HCT116 (cell line): ENCODE results near the gene CDK2AP2. TPM values are rescaled to one million over a fixed set of nuclear protein-coding genes. Genes with fewer than 3 reads are reported as not detected.

Experiments
- ATAC-seq: fragments of 200-7000 bp; cut with Tn5 transposase; 2 replicates; pipeline ENCODE4 v1.9.1; 2020; ENCODE audit warnings: mild to moderate bottlenecking, moderate library complexity
- BruUV-seq: library from RNA; stranded (reverse); fragments of 400-500 nt; replicated peaks from 2 replicates; lab custom pipeline; 2021; lab: Mats Ljungman, UMichigan
- CTCF ChIA-PET: fragments of 300-600 bp; sonication (Branson Sonifier 250); formaldehyde crosslinking; loops from one replicate; lab custom pipeline; 2021; ENCODE audit warnings: antibody characterized with exemption; lab: Charles Lee
- POLR2A ChIA-PET: fragments of 300-600, 350-600 bp; sonication (Branson Sonifier 250); formaldehyde crosslinking; loops from one replicate; lab custom pipeline; 2021; ENCODE audit warnings: antibody characterized with exemption; lab: Charles Lee
- RAD21 ChIA-PET, 2 experiments: fragments of 300-600 bp; sonication (Branson Sonifier 250); formaldehyde crosslinking; loops; one replicate each; lab custom pipeline; 2023; ENCODE audit warnings: low total read pairs in 2 of 2; ENCODE audit not compliant: uncharacterized antibody in 2 of 2, unreplicated experiment in 2 of 2, low non-redundant PET in 1 of 2; lab: Charles Lee
- DNase-seq: peaks from one replicate; pipeline ENCODE4 v3.0.0-alpha.2; 2010; ENCODE audit warnings: low read depth, low spot score
- H2AFZ ChIP-seq: fragments of 200-600 bp; shearing (Covaris generic), sonication (generic); 2 replicates; pipeline ENCODE4 v1.6.1; 2017; ENCODE audit warnings: low read depth, mixed run types, mixed read lengths, antibody characterized with exemption, low read length; ENCODE audit not compliant: poor library complexity, severe bottlenecking
- H3K27ac ChIP-seq: 2 replicates; pipeline ENCODE4 v1.5.1; 2012; ENCODE audit warnings: low read depth, low read length
- H3K27me3 ChIP-seq: fragments of 200-600 bp; sonication (generic); 2 replicates; pipeline ENCODE4 v1.6.1; 2016; ENCODE audit warnings: mixed run types, low read length, mixed read lengths; ENCODE audit not compliant: insufficient read depth
- H3K36me3 ChIP-seq, 2 experiments: fragments of 200-500 bp in 1 of 2; fragments of 200-600 bp in 1 of 2; sonication (Bioruptor generic) in 1 of 2; sonication (generic) in 1 of 2; 2 replicates each; pipeline versions ENCODE4 v1.5.1 to v1.6.1; 2014 to 2016; ENCODE audit warnings: low read length in 2 of 2, inconsistent platforms in 1 of 2, mixed read lengths in 1 of 2, mixed run types in 1 of 2; ENCODE audit not compliant: insufficient read depth in 2 of 2, control insufficient read depth in 1 of 2
- H3K4me1 ChIP-seq, 2 experiments: fragments of 200-600 bp in 1 of 2; sonication (generic) in 1 of 2; 2 replicates each; pipeline versions ENCODE4 v1.5.1 to v1.6.1; 2012 to 2017; ENCODE audit warnings: low read length in 2 of 2, inconsistent platforms in 1 of 2, mild to moderate bottlenecking in 1 of 2, mixed read lengths in 1 of 2, mixed run types in 1 of 2, moderate library complexity in 1 of 2; ENCODE audit not compliant: insufficient read depth in 2 of 2, control insufficient read depth in 1 of 2
- H3K4me2 ChIP-seq: fragments of 200-600 bp; sonication (generic); 2 replicates; pipeline ENCODE4 v1.6.1; 2017; ENCODE audit warnings: mixed run types, low read length, mixed read lengths
- H3K4me3 ChIP-seq, 2 experiments: fragments of 200-600 bp in 1 of 2; sonication (generic) in 1 of 2; replicated peaks in 1 of 2; 2 replicates each; pipeline ENCODE4 v1.5.1; 2011 to 2016; ENCODE audit warnings: low read length in 2 of 2, control low read depth in 1 of 2, low read depth in 1 of 2, mild to moderate bottlenecking in 1 of 2, mixed read lengths in 1 of 2, mixed run types in 1 of 2
- H3K79me2 ChIP-seq: fragments of 200-600 bp; sonication (generic); 2 replicates; pipeline ENCODE4 v1.6.1; 2017; ENCODE audit warnings: mild to moderate bottlenecking, mixed run types, low read length, moderate library complexity, mixed read lengths; ENCODE audit not compliant: insufficient read depth
- H3K9ac ChIP-seq: fragments of 200-600 bp; sonication (generic); 2 replicates; pipeline ENCODE4 v1.6.1; 2016; ENCODE audit warnings: low read length, mixed read lengths
- H3K9me2 ChIP-seq: fragments of 200-600 bp; sonication (generic), shearing (Covaris generic); 2 replicates; pipeline ENCODE4 v1.6.1; 2017; ENCODE audit warnings: mixed run types, mild to moderate bottlenecking, moderate library complexity; ENCODE audit not compliant: insufficient read depth
- H3K9me3 ChIP-seq, 2 experiments: fragments of 200-500 bp in 1 of 2; fragments of 200-600 bp in 1 of 2; sonication (Bioruptor generic) in 1 of 2; sonication (generic) in 1 of 2; 2 replicates each; pipeline ENCODE4 v1.6.1; 2014 to 2017; ENCODE audit warnings: low read length in 2 of 2, mixed read lengths in 2 of 2, inconsistent platforms in 1 of 2, low read depth in 1 of 2, mild to moderate bottlenecking in 1 of 2, mixed run types in 1 of 2, moderate library complexity in 1 of 2; ENCODE audit not compliant: control insufficient read depth in 1 of 2, insufficient read depth in 1 of 2
- H4K20me1 ChIP-seq: fragments of 200-600 bp; sonication (generic), shearing (Covaris generic); 2 replicates; pipeline ENCODE4 v1.6.1; 2017; ENCODE audit warnings: mixed run types, mild to moderate bottlenecking, moderate library complexity; ENCODE audit not compliant: insufficient read depth
- CBX3 ChIP-seq: IDR thresholded peaks from 2 replicates; pipeline ENCODE4 v1.6.1; 2012; ENCODE audit warnings: low read depth
- ELF1 ChIP-seq: IDR thresholded peaks from 2 replicates; pipeline ENCODE4 v1.6.1; 2012; ENCODE audit warnings: low read depth, borderline replicate concordance
- EZH2phosphoT487 ChIP-seq: fragments of 200-600 bp; IDR thresholded peaks from 2 replicates; pipeline ENCODE4 v1.6.1; 2018; ENCODE audit warnings: antibody characterized with exemption, borderline replicate concordance
- FOSL1 ChIP-seq: IDR thresholded peaks from 2 replicates; pipeline ENCODE4 v1.6.1; 2012; ENCODE audit warnings: low read depth
- JUND ChIP-seq: IDR thresholded peaks from 2 replicates; pipeline ENCODE4 v1.6.1; 2012
- POLR2AphosphoS5 ChIP-seq: IDR thresholded peaks from 2 replicates; pipeline ENCODE4 v1.6.1; 2011; ENCODE audit warnings: mild to moderate bottlenecking, low read depth, low read length, moderate library complexity
- RAD21 ChIP-seq: IDR thresholded peaks from 2 replicates; pipeline ENCODE4 v1.6.1; 2012; ENCODE audit warnings: low read depth, mild to moderate bottlenecking
- SIN3A ChIP-seq: IDR thresholded peaks from 2 replicates; pipeline ENCODE4 v1.6.1; 2012; ENCODE audit warnings: low read depth
- SP1 ChIP-seq: IDR thresholded peaks from 2 replicates; pipeline ENCODE4 v1.6.1; 2012; ENCODE audit warnings: low read depth
- SRF ChIP-seq: IDR thresholded peaks from 2 replicates; pipeline ENCODE4 v1.6.1; 2012; ENCODE audit warnings: low read depth
- TCF7L2 ChIP-seq: IDR thresholded peaks from 2 replicates; pipeline ENCODE4 v1.7.0; 2011; ENCODE audit warnings: borderline replicate concordance, inconsistent platforms; ENCODE audit not compliant: insufficient read depth, insufficient read length; ENCODE audit errors: extremely low read depth
- YY1 ChIP-seq: IDR thresholded peaks from 2 replicates; pipeline ENCODE4 v1.6.1; 2011; ENCODE audit warnings: low read length, low read depth, moderate library complexity, mild to moderate bottlenecking; ENCODE audit not compliant: insufficient replicate concordance; ENCODE audit errors: extremely low read depth
- ZFX ChIP-seq: fragments of 450-650 bp; IDR thresholded peaks from 2 replicates; pipeline ENCODE4 v1.6.1; 2017
- ZNF274 ChIP-seq: fragments of 200-500 bp; sonication (Bioruptor generic); IDR thresholded peaks from 2 replicates; pipeline ENCODE4 v1.6.1; 2014; ENCODE audit warnings: mild to moderate bottlenecking, low read depth, low read length, inconsistent platforms
- intact Hi-C: fragments of 100-400 bp; cut with micrococcal nuclease; formaldehyde crosslinking; loops from 2 replicates; pipeline ENCODE4 v1.10.0; 2022
- total RNA-seq: library from RNA; stranded (reverse); gene quantifications from one replicate; pipeline ENCODE4 v1.2.1, GENCODE V29; 2021; ENCODE audit not compliant: unreplicated experiment
- TF ChIP-seq, protein P1 (sequence below): IDR thresholded peaks from 2 replicates; pipeline ENCODE4 v1.6.1; 2012; ENCODE audit warnings: low read depth
- TF ChIP-seq, protein P2 (sequence below), 3 experiments: fragments of 200-600 bp in 1 of 3; sonication (generic) in 1 of 3; IDR thresholded peaks in 2 of 3; conservative IDR thresholded peaks in 1 of 3; 2 replicates each; pipeline ENCODE4 v1.5.1; 2012 to 2017; ENCODE audit warnings: low read depth in 2 of 3, low read length in 2 of 3, antibody characterized with exemption in 1 of 3, borderline replicate concordance in 1 of 3, control low read depth in 1 of 3, mild to moderate bottlenecking in 1 of 3, mixed read lengths in 1 of 3, mixed run types in 1 of 3, moderate library complexity in 1 of 3; ENCODE audit not compliant: insufficient read depth in 1 of 3
- TF ChIP-seq, protein P3 (sequence below): IDR thresholded peaks from 2 replicates; pipeline ENCODE4 v1.6.1; 2012
- TF ChIP-seq, protein P4 (sequence below): IDR thresholded peaks from 2 replicates; pipeline ENCODE4 v1.6.1; 2012

CDK2AP2 gene
- total RNA-seq, 1 experiment from 2014 or later = 53.6 TPM

DNA sequence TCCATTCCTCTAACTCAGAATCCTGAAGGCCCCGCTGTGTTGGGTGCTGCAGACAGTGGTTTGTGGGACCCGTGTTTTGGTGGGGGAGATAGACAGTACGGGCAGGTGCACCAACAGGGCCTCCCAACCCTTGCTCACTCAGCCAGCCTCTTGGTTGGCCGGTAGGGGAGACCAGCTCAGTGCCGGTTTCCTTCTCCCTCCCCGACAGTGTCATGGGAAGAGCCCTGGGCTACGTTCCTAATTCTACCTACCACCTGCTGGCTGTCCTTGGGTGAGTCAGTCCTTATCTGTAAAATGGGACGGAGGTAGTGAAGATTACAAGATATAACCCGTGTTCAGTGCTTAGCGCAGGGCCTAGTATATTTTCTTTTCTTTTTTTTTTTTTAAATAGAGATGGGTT is 44.8 kb downstream of the CDK2AP2 start:
- BruUV-seq = no TSS peak
- intact Hi-C loops = no loop called here
- Histone ChIP-seq H3K79me2 (peaks cover 9% of the 10 kb centered on the region; the same call in 1 of the 2 replicates), H3K9me3 (no peaks in the 10 kb centered on the region), H3K27ac (peak overlapping the region; percentile 98), H3K4me3 (0 out of 4 replicates have a peak overlapping the region, but pooled peaks of 1 of the 2 experiments have one; percentile 96), H3K9me2 (no peaks in the 10 kb centered on the region), H3K36me3 (no peaks in the 10 kb centered on the region), H3K27me3 (no peaks in the 10 kb centered on the region), H3K9ac (peak overlapping the region; percentile 97), H3K4me2 (peak overlapping the region; percentile 100), H3K4me1 (peaks cover 35 to 51% of the 10 kb centered on the region in 2 experiments), H4K20me1 (no peaks in the 10 kb centered on the region), H2AFZ (no peak overlapping the region)
- ChIA-PET RAD21 (no interaction called here), POLR2A (no interaction called here), CTCF (no interaction called here)
- TF ChIP-seq TCF7L2 (no peak), ZFX (no peak), ZNF274 (no peak), JUND (no peak), EZH2phosphoT487 (no peak), SRF (no peak), SP1 (no peak), CBX3 (no peak), FOSL1 (no peak), POLR2AphosphoS5 (no peak), SIN3A (no peak), RAD21 (no peak), ELF1 (no peak), YY1 (no peak)
- TF ChIP-seq, protein P1, sequence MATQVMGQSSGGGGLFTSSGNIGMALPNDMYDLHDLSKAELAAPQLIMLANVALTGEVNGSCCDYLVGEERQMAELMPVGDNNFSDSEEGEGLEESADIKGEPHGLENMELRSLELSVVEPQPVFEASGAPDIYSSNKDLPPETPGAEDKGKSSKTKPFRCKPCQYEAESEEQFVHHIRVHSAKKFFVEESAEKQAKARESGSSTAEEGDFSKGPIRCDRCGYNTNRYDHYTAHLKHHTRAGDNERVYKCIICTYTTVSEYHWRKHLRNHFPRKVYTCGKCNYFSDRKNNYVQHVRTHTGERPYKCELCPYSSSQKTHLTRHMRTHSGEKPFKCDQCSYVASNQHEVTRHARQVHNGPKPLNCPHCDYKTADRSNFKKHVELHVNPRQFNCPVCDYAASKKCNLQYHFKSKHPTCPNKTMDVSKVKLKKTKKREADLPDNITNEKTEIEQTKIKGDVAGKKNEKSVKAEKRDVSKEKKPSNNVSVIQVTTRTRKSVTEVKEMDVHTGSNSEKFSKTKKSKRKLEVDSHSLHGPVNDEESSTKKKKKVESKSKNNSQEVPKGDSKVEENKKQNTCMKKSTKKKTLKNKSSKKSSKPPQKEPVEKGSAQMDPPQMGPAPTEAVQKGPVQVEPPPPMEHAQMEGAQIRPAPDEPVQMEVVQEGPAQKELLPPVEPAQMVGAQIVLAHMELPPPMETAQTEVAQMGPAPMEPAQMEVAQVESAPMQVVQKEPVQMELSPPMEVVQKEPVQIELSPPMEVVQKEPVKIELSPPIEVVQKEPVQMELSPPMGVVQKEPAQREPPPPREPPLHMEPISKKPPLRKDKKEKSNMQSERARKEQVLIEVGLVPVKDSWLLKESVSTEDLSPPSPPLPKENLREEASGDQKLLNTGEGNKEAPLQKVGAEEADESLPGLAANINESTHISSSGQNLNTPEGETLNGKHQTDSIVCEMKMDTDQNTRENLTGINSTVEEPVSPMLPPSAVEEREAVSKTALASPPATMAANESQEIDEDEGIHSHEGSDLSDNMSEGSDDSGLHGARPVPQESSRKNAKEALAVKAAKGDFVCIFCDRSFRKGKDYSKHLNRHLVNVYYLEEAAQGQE = no peak
- TF ChIP-seq, protein P2, sequence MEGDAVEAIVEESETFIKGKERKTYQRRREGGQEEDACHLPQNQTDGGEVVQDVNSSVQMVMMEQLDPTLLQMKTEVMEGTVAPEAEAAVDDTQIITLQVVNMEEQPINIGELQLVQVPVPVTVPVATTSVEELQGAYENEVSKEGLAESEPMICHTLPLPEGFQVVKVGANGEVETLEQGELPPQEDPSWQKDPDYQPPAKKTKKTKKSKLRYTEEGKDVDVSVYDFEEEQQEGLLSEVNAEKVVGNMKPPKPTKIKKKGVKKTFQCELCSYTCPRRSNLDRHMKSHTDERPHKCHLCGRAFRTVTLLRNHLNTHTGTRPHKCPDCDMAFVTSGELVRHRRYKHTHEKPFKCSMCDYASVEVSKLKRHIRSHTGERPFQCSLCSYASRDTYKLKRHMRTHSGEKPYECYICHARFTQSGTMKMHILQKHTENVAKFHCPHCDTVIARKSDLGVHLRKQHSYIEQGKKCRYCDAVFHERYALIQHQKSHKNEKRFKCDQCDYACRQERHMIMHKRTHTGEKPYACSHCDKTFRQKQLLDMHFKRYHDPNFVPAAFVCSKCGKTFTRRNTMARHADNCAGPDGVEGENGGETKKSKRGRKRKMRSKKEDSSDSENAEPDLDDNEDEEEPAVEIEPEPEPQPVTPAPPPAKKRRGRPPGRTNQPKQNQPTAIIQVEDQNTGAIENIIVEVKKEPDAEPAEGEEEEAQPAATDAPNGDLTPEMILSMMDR (IDR thresholded peaks at IDR 0.05 in 2 of 3, conservative IDR thresholded peaks at IDR 0.05 in 1 of 3; ENCODE audit: borderline replicate concordance in 1 of 3, insufficient read depth in 1 of 3, low read depth in 2 of 3, low read length in 2 of 3) = no peak
- TF ChIP-seq, protein P3, sequence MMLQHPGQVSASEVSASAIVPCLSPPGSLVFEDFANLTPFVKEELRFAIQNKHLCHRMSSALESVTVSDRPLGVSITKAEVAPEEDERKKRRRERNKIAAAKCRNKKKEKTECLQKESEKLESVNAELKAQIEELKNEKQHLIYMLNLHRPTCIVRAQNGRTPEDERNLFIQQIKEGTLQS = no peak
- TF ChIP-seq, protein P4, sequence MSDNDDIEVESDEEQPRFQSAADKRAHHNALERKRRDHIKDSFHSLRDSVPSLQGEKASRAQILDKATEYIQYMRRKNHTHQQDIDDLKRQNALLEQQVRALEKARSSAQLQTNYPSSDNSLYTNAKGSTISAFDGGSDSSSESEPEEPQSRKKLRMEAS = no peak
- no peak for DNase-seq
- no peak for ATAC-seq
